Bronchial epithelial cell (primary cell): ENCODE results near the gene MACO1. TPM values are rescaled to one million over a fixed set of nuclear protein-coding genes. Genes with fewer than 3 reads are reported as not detected.

Experiments used
- DNase-seq: peaks from one replicate; pipeline ENCODE4 v3.0.0-alpha.2; 2010; ENCODE audit warnings: low read depth
- FAIRE-seq: peaks from 2 replicates; lab custom pipeline; 2011; peaks lifted over from hg19 to GRCh38; lab: Jason Lieb, UNC
- H3K27me3 ChIP-seq: 2 replicates; pipeline ENCODE4 v1.5.1; 2011; ENCODE audit warnings: low read length; ENCODE audit not compliant: control insufficient read depth, insufficient read depth
- H3K36me3 ChIP-seq: 2 replicates; pipeline ENCODE4 v1.5.1; 2011; ENCODE audit warnings: low read length; ENCODE audit not compliant: control insufficient read depth, insufficient read depth
- H3K4me3 ChIP-seq: 2 replicates; pipeline ENCODE4 v1.5.1; 2011; ENCODE audit warnings: mild to moderate bottlenecking, low read depth, low read length, control low read depth
- total RNA-seq: library from RNA; depleted of rRNA; stranded (reverse); fragments of >200 nt; gene quantifications from 2 replicates; pipeline ENCODE4 v1.2.1, GENCODE V29; 2014
- TF ChIP-seq, protein P1 (sequence below): IDR thresholded peaks from 2 replicates; pipeline ENCODE4 v1.5.1; 2011; ENCODE audit warnings: mild to moderate bottlenecking, moderate library complexity, low read length, control low read depth, inconsistent platforms; ENCODE audit not compliant: insufficient read depth, severe bottlenecking

The MACO1 gene
- total RNA-seq, 1 donor from 2014 or later = 17.4 TPM

DNA sequence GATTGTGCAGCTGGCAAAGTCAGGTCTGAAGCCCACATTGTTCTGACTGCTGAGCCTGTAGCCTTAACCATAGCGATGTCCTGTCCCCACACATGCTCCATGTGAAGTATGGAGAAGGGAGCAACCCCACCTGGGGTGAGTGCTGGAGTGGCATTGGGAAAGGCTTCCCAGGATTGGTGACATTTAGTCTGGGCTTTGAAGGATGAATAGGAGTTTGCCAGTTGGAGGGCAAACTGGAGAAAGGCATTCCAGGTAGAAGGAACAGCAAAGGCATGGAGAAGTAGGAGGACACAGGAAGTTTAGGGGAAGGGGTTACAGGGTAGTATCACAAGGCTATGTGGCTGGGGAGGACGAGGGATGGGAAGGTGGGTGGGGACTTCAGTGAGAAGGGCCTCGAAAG is 105.4 kb downstream of the MACO1 start:
- Histone ChIP-seq H3K27me3 (no peaks in the 10 kb centered on the region), H3K36me3 (no peaks in the 10 kb centered on the region), H3K4me3 (no peak overlapping the region)
- TF ChIP-seq, protein P1, sequence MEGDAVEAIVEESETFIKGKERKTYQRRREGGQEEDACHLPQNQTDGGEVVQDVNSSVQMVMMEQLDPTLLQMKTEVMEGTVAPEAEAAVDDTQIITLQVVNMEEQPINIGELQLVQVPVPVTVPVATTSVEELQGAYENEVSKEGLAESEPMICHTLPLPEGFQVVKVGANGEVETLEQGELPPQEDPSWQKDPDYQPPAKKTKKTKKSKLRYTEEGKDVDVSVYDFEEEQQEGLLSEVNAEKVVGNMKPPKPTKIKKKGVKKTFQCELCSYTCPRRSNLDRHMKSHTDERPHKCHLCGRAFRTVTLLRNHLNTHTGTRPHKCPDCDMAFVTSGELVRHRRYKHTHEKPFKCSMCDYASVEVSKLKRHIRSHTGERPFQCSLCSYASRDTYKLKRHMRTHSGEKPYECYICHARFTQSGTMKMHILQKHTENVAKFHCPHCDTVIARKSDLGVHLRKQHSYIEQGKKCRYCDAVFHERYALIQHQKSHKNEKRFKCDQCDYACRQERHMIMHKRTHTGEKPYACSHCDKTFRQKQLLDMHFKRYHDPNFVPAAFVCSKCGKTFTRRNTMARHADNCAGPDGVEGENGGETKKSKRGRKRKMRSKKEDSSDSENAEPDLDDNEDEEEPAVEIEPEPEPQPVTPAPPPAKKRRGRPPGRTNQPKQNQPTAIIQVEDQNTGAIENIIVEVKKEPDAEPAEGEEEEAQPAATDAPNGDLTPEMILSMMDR = no peak
- DNase-seq (no peak), FAIRE-seq (no peak)

DNA sequence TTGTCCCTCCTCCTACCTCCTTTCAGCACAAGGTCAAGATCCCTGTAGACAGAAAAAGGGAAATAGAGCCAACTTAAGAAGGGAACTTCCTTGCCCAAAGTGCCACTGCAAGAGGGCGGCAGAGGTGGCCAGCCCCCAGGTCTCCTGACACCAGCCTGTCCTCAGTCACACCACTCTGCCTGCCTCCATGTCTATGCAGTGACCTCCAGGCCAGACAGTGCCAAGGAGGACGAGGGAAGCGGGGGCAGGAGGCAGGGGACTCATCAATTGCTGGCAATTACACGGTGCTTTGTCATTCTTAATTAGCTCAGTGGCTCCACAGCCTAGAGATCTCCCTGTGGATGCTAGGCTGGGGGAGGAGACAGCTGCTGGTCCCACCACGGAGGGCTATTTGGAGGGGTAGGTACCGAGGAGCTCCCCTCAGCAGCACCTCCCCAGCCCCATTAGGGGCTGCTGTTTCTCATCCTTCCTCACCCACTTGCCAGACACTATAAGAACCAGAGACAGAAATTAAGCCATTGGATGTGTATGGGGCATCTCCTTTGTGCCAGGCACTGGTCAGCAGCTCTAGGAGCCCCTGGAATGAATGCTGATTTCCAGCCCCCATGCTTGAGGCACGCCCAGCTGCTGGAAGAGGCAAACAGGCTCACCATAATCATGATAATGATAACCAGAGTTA is 106.6 kb downstream of the MACO1 start:
- no peak for DNase-seq
- FAIRE-seq = no peak
- TF ChIP-seq, protein P1 = no peak
- Histone ChIP-seq H3K4me3 (no peak overlapping the region), H3K27me3 (no peaks in the 10 kb centered on the region), H3K36me3 (no peaks in the 10 kb centered on the region)

DNA sequence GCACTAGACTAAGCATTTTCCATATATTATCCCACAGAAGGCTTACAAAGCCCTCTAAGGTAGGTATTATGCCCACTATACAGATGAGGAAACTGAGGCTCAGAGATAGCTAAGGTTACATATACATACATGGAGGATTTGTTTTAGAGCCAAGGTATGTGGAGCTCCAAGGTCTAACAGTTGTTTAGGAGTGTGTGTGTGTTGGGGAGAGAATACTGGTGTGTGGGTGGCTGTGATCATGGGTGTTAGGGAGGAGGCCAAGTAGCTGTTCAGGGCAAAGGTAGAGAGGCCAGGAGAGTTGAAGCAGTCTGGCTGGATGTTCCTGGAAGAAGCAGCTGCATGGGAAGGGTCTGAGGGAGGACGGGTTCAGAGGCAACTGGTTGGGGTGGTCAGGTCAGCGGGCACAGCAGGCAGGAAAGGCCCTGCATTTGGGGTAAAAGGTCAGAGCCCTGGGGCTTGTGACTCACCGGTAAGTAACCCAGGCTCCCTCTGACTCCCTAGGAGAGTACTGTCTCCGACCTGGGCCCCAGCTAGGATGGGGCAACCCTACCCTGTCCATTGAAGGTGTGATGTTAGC is 107.6 kb downstream of the MACO1 start:
- FAIRE-seq = peak; percentile 13
- no peaks in the 10 kb centered on the region for H3K27me3 ChIP-seq
- no peaks in the 10 kb centered on the region for H3K36me3 ChIP-seq
- TF ChIP-seq, protein P1 = no peak
- no peak for DNase-seq
- no peak overlapping the region for H3K4me3 ChIP-seq

DNA sequence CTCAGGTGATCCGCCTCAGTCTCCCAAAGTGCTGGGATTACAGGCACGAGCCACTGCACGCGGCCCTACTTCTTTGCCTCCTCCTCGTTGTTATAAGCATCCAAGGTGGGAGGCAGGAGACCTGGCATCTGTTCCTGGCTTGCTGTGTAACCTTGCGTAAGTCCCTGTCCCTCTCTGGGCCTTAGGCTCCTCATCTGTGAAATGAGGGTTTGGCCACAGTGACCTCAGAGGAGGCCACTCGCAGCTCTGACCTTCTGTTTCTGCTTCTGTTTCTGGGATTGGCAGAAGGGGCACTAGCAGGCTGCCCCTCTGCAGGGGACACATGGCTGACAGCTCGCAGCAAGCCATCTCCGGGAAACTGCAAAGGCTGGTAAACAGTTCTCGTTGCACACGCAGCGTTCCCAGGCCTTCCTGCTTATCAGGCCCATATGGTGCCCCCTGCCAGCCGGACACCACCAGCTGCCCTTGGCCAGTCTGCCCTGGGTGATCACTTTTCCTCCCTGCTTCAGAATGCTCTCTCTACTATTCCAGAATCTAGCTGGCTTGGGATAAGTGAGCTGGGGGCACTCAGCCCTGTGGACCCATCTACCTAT is 110.1 kb downstream of the MACO1 start:
- H3K27me3 ChIP-seq = no peaks in the 10 kb centered on the region
- H3K4me3 ChIP-seq = no peak overlapping the region
- FAIRE-seq (no peak), DNase-seq (no peak)
- TF ChIP-seq, protein P1 = no peak
- no peaks in the 10 kb centered on the region for H3K36me3 ChIP-seq

DNA sequence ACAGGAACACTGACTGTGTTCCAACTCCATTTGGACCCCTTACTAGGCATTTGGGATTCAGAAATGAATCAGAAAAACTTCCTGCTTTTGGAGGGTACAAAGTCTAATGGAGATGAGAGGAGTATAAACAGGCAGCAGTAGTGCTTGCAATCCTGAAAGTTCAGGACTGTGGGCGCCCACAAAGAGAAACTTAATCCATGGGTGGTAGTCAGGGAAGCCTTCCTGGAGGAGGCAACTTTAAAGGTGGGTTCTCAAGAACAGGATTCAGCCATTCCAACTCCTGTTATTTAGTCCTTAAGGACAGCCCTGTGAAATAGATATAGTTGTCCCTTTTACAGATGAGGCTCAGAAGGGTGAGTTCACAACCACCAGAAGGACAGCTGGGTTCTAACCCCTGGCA is 110.7 kb downstream of the MACO1 start:
- H3K36me3 ChIP-seq = no peaks in the 10 kb centered on the region
- no peak for DNase-seq
- TF ChIP-seq, protein P1 = no peak
- no peak overlapping the region for H3K4me3 ChIP-seq
- H3K27me3 ChIP-seq = no peaks in the 10 kb centered on the region
- FAIRE-seq = no peak
